PC-9 (cell line): ENCODE measurements around the gene RTP3. TPM values are rescaled to one million over a fixed set of nuclear protein-coding genes. Genes with fewer than 3 reads are reported as not detected.

Experiments used
- BruUV-seq: library from RNA; stranded (reverse); fragments of 400-500 nt; replicated peaks from 2 replicates; lab custom pipeline; 2021; lab: Mats Ljungman, UMichigan
- CTCF ChIA-PET: fragments of 300-600 bp; sonication (Branson Sonifier 250); formaldehyde crosslinking; loops from one replicate; lab custom pipeline; 2022; ENCODE audit warnings: antibody characterized with exemption; lab: Charles Lee
- POLR2A ChIA-PET: fragments of 300-600 bp; sonication (Branson Sonifier 250); formaldehyde crosslinking; loops from one replicate; lab custom pipeline; 2022; ENCODE audit warnings: antibody characterized with exemption; ENCODE audit not compliant: unreplicated experiment; lab: Charles Lee
- DNase-seq, 2 experiments: peaks; one replicate each; pipeline versions ENCODE4 v3.0.0 to v3.0.0-alpha.2; 2015 to 2022; ENCODE audit warnings: mixed read lengths in 1 of 2
- H2AFZ ChIP-seq: fragments of 200-600 bp; sonication (generic); 2 replicates; pipeline ENCODE4 v1.8.1; 2017; ENCODE audit warnings: antibody characterized with exemption
- H3F3A ChIP-seq: fragments of 200-600 bp; sonication (generic); 2 replicates; pipeline ENCODE4 v1.8.1; 2017; ENCODE audit warnings: antibody characterized with exemption, mild to moderate bottlenecking, low read depth; ENCODE audit not compliant: insufficient read depth
- H3K27ac ChIP-seq: fragments of 200-600 bp; sonication (generic); 2 replicates; pipeline ENCODE4 v1.6.1; 2016; ENCODE audit warnings: mixed run types
- H3K27me3 ChIP-seq: fragments of 200-600 bp; sonication (generic); 2 replicates; pipeline ENCODE4 v1.6.1; 2016; ENCODE audit warnings: low read depth, mixed run types; ENCODE audit not compliant: insufficient read depth
- H3K36me3 ChIP-seq: fragments of 200-600 bp; sonication (generic); 2 replicates; pipeline ENCODE4 v1.6.1; 2016; ENCODE audit warnings: low read depth, mixed run types
- H3K4me1 ChIP-seq: fragments of 200-600 bp; sonication (generic); replicated peaks from 2 replicates; pipeline ENCODE4 v1.6.1; 2016; ENCODE audit warnings: mixed run types; ENCODE audit not compliant: insufficient read depth
- H3K4me2 ChIP-seq: fragments of 200-600 bp; sonication (generic); 2 replicates; pipeline ENCODE4 v1.6.1; 2017; ENCODE audit warnings: mixed run types
- H3K4me3 ChIP-seq: fragments of 200-600 bp; sonication (generic); 2 replicates; pipeline ENCODE4 v1.6.1; 2016; ENCODE audit warnings: mixed run types
- H3K79me2 ChIP-seq: fragments of 200-600 bp; sonication (generic); 2 replicates; pipeline ENCODE4 v1.6.1; 2017; ENCODE audit warnings: low read depth, mixed run types
- H3K9me2 ChIP-seq: fragments of 200-600 bp; sonication (generic); 2 replicates; pipeline ENCODE4 v1.8.1; 2017; ENCODE audit warnings: mild to moderate bottlenecking; ENCODE audit not compliant: insufficient read depth
- H3K9me3 ChIP-seq: fragments of 200-600 bp; sonication (generic); 2 replicates; pipeline ENCODE4 v1.8.1; 2016; ENCODE audit warnings: low read depth; ENCODE audit not compliant: insufficient read depth
- H4K20me1 ChIP-seq: fragments of 200-600 bp; sonication (generic); 2 replicates; pipeline ENCODE4 v1.8.1; 2017; ENCODE audit not compliant: insufficient read depth
- CTCF ChIP-seq: fragments of 200-600 bp; sonication (generic); conservative IDR thresholded peaks from 2 replicates; pipeline ENCODE4 v1.6.1; 2017; ENCODE audit warnings: mixed run types, antibody characterized with exemption, mild to moderate bottlenecking, moderate library complexity
- EZH2 ChIP-seq: fragments of 200-600 bp; sonication (generic); IDR thresholded peaks from 2 replicates; pipeline ENCODE4 v1.8.0; 2017; ENCODE audit warnings: antibody characterized with exemption, low read depth
- intact Hi-C: fragments of 100-400 bp; cut with micrococcal nuclease; formaldehyde crosslinking; loops from one replicate; pipeline ENCODE4 v1.10.0; 2022; ENCODE audit not compliant: unreplicated experiment
- total RNA-seq: library from RNA; stranded (reverse); gene quantifications from 2 replicates; pipeline ENCODE4 v1.2.3, GENCODE V29; 2021

Gene RTP3
- total RNA-seq, 1 experiment from 2014 or later = not detected

- H3K4me3 ChIP-seq = no peak overlapping the region
- no peaks in the 10 kb centered on the region for H3K4me1 ChIP-seq
- no peak for DNase-seq
- no peaks in the 10 kb centered on the region for H3K9me2 ChIP-seq
- H3K36me3 ChIP-seq = no peaks in the 10 kb centered on the region
- POLR2A ChIA-PET = no interaction called here
- no peaks in the 10 kb centered on the region for H3K79me2 ChIP-seq
- H3K4me2 ChIP-seq = no peak overlapping the region
- intact Hi-C loops = loop anchor here (10.0 kb wide), 1 partner anchor 214 kb away; the partner anchor contains the start of gene ALS2CL
- H3K9me3 ChIP-seq = no peaks in the 10 kb centered on the region
- no peaks in the 10 kb centered on the region for H4K20me1 ChIP-seq
- CTCF ChIA-PET = no interaction called here
- H3K27ac ChIP-seq = no peak overlapping the region
- BruUV-seq = no TSS peak
- no peaks in the 10 kb centered on the region for H3K27me3 ChIP-seq
- TF ChIP-seq EZH2 = no peak
- TF ChIP-seq CTCF = no peak
- H2AFZ ChIP-seq = no peak overlapping the region
- H3F3A ChIP-seq = no peaks in the 10 kb centered on the region
Observed at GRCh38 chr3:46480491-46481195, 17.1 kb upstream of the RTP3 start.

- H3F3A ChIP-seq = no peaks in the 10 kb centered on the region
- H3K36me3 ChIP-seq = no peaks in the 10 kb centered on the region
- no peaks in the 10 kb centered on the region for H4K20me1 ChIP-seq
- no TSS peak for BruUV-seq
- no peak for DNase-seq
- no peak overlapping the region for H3K4me3 ChIP-seq
- H3K9me2 ChIP-seq = no peaks in the 10 kb centered on the region
- no peaks in the 10 kb centered on the region for H3K27me3 ChIP-seq
- no peaks in the 10 kb centered on the region for H3K9me3 ChIP-seq
- POLR2A ChIA-PET = no interaction called here
- H3K27ac ChIP-seq = no peak overlapping the region
- CTCF ChIA-PET = no interaction called here
- intact Hi-C loops = loop anchor here (10.0 kb wide), 1 partner anchor 213 kb away; the partner anchor contains the start of gene ALS2CL
- H2AFZ ChIP-seq = no peak overlapping the region
- no peak overlapping the region for H3K4me2 ChIP-seq
- H3K79me2 ChIP-seq = no peaks in the 10 kb centered on the region
- TF ChIP-seq CTCF = no peak
- TF ChIP-seq EZH2 = no peak
- H3K4me1 ChIP-seq = no peaks in the 10 kb centered on the region
Observed at GRCh38 chr3:46481636-46482035, 16.1 kb upstream of the RTP3 start.

GRCh38 chr3:46482632-46483350 is 15.0 kb upstream of the RTP3 start:
- no peaks in the 10 kb centered on the region for H3K27me3 ChIP-seq
- POLR2A ChIA-PET = no interaction called here
- no peaks in the 10 kb centered on the region for H3K9me3 ChIP-seq
- no peaks in the 10 kb centered on the region for H3K79me2 ChIP-seq
- TF ChIP-seq CTCF = no peak
- TF ChIP-seq EZH2 = no peak
- CTCF ChIA-PET = interaction anchor here (1.4 kb wide), 1 partner anchor 13 kb away, joined by 4 read pairs; no protein-coding TSS in a partner anchor
- no peak overlapping the region for H3K4me2 ChIP-seq
- no peaks in the 10 kb centered on the region for H3K4me1 ChIP-seq
- H3K4me3 ChIP-seq = no peak overlapping the region
- no peaks in the 10 kb centered on the region for H3F3A ChIP-seq
- H3K27ac ChIP-seq = no peak overlapping the region
- BruUV-seq = no TSS peak
- DNase-seq = no peak
- intact Hi-C loops = loop anchor here (10.0 kb wide), 1 partner anchor 212 kb away; the partner anchor contains the start of gene ALS2CL
- no peaks in the 10 kb centered on the region for H4K20me1 ChIP-seq
- no peak overlapping the region for H2AFZ ChIP-seq
- no peaks in the 10 kb centered on the region for H3K9me2 ChIP-seq
- H3K36me3 ChIP-seq = no peaks in the 10 kb centered on the region
